ENCODE results near the gene NDUFAB1.

DNA sequence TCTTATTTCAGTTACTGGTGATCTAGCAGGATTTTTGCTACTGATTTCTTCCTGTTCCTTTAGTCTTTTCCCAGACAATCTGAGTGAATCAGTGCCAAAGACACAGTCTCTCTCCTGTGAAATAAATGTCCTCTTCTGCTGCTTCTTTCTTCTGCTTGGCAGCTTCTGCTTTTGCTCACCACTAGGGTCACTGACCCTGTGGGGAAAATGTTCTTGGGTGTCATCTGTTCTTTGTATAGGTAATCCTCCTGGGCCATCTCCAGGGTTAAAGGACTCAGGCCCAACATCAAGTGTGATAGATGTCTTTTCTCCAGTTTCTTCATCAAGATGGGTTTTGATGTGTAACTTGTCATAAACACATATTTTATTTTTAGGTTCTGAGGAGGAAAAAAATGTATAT lies 39.8 kb upstream of the NDUFAB1 start:
- TF ChIP-seq, protein P1, sequence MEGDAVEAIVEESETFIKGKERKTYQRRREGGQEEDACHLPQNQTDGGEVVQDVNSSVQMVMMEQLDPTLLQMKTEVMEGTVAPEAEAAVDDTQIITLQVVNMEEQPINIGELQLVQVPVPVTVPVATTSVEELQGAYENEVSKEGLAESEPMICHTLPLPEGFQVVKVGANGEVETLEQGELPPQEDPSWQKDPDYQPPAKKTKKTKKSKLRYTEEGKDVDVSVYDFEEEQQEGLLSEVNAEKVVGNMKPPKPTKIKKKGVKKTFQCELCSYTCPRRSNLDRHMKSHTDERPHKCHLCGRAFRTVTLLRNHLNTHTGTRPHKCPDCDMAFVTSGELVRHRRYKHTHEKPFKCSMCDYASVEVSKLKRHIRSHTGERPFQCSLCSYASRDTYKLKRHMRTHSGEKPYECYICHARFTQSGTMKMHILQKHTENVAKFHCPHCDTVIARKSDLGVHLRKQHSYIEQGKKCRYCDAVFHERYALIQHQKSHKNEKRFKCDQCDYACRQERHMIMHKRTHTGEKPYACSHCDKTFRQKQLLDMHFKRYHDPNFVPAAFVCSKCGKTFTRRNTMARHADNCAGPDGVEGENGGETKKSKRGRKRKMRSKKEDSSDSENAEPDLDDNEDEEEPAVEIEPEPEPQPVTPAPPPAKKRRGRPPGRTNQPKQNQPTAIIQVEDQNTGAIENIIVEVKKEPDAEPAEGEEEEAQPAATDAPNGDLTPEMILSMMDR (IDR thresholded peaks at IDR 0.05) = no peak
- TF ChIP-seq ZFX (IDR thresholded peaks at IDR 0.05; ENCODE audit: borderline replicate concordance) = no peak

Measured in 22Rv1 (cell line).